Suprapubic skin (tissue), 3 donors: Measurements from ENCODE around the gene FRMPD4.

Experiments used
- CTCF ChIP-seq, 2 donors: fragments of 200-600 bp in 1 of 2; fragments of 450-650 bp in 1 of 2; sonication (generic) in 1 of 2; IDR thresholded peaks; one replicate each; pipeline ENCODE4 v1.5.1; 2016 to 2019; ENCODE audit warnings: antibody characterized with exemption in 2 of 2, mild to moderate bottlenecking in 1 of 2, moderate library complexity in 1 of 2
- POLR2AphosphoS5 ChIP-seq, 3 donors: sonication (generic); formaldehyde crosslinking; IDR thresholded peaks; one replicate each; pipeline ENCODE4 v1.6.1; 2017; ENCODE audit warnings: antibody characterized with exemption in 3 of 3

DNA sequence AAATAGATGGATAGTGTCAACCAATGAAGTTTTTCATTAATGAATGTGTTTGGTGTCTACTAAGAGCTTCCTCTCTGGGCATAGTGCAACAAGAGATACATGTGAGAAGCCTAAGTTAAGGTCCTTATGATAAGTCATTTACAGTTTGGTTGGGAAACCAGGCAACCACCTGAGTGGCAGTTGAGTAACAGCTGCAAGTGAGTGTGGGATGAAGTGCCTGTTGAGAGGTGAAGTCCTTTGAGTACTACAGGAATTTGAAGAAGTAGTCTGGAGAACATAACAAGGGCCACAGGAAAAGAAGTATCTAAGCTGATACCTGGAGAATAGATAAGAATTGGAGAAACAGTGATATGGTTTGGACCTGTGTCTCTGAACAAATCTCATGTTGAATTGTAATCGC is 48.5 kb upstream of the FRMPD4 start:
- no peak for TF ChIP-seq CTCF (IDR thresholded peaks at IDR 0.05)
- no peak for TF ChIP-seq POLR2AphosphoS5 (IDR thresholded peaks at IDR 0.05)
